H1 (cell line): Measurements from ENCODE around the gene IQCM. TPM values are rescaled to one million over a fixed set of nuclear protein-coding genes. Genes with fewer than 3 reads are reported as not detected.

ENCODE experiments used
- CTCF ChIA-PET: fragments of 300-600 bp; sonication (Branson Sonifier 250); formaldehyde crosslinking; loops from one replicate; lab custom pipeline; 2021; ENCODE audit not compliant: partially characterized antibody; lab: Charles Lee
- POLR2A ChIA-PET: fragments of 300-600 bp; sonication (Branson Sonifier 250); formaldehyde crosslinking; loops from one replicate; lab custom pipeline; 2021; ENCODE audit warnings: inconsistent platforms; ENCODE audit not compliant: partially characterized antibody; lab: Charles Lee
- DNase-seq, 2 experiments: peaks; one replicate each; pipeline versions ENCODE4 v3.0.0 to v3.0.0-alpha.2; 2010 to 2022; ENCODE audit warnings: low spot score in 2 of 2, low read depth in 1 of 2, mixed read lengths in 1 of 2
- FAIRE-seq: peaks from 2 replicates; lab custom pipeline; 2011; peaks lifted over from hg19 to GRCh38; lab: Jason Lieb, UNC
- H2AFZ ChIP-seq: 2 replicates; pipeline ENCODE4 v1.8.1; 2012; ENCODE audit warnings: low read length, inconsistent platforms
- H2AK5ac ChIP-seq: 2 replicates; pipeline ENCODE4 v1.6.1; 2013; ENCODE audit warnings: low read depth, low read length
- H2BK120ac ChIP-seq: replicated peaks from 2 replicates; pipeline ENCODE3; 2013; ENCODE audit warnings: low read depth, low read length, inconsistent platforms
- H2BK12ac ChIP-seq: 2 replicates; pipeline ENCODE4 v1.6.1; 2013; ENCODE audit warnings: low read depth, low read length
- H2BK15ac ChIP-seq: 2 replicates; pipeline ENCODE4 v1.6.1; 2013; ENCODE audit warnings: low read length
- H2BK20ac ChIP-seq: 2 replicates; pipeline ENCODE4 v1.6.1; 2013; ENCODE audit warnings: low read length
- H2BK5ac ChIP-seq: 2 replicates; pipeline ENCODE4 v1.6.1; 2013; ENCODE audit warnings: low read depth, low read length
- H3K14ac ChIP-seq: 2 replicates; pipeline ENCODE4 v1.6.1; 2013; ENCODE audit warnings: inconsistent platforms; ENCODE audit not compliant: insufficient read length
- H3K18ac ChIP-seq: 2 replicates; pipeline ENCODE4 v1.6.1; 2013; ENCODE audit warnings: low read length; ENCODE audit errors: extremely low read depth
- H3K23ac ChIP-seq: 2 replicates; pipeline ENCODE4 v1.6.1; 2013; ENCODE audit warnings: inconsistent platforms; ENCODE audit not compliant: insufficient read length
- H3K23me2 ChIP-seq: 2 replicates; pipeline ENCODE4 v1.6.1; 2013; ENCODE audit warnings: low read depth, low read length
- H3K27ac ChIP-seq: 2 replicates; pipeline ENCODE4 v1.6.1; 2011; ENCODE audit warnings: low read depth, low read length, inconsistent platforms
- H3K27me3 ChIP-seq, 4 experiments: replicated peaks in 1 of 4; 1 replicate in 1 of 4; 2 replicates in 3 of 4; pipeline versions ENCODE4 v1.6.1 to v1.8.1; 2011 to 2013; ENCODE audit warnings: low read length in 3 of 4, mild to moderate bottlenecking in 3 of 4, inconsistent platforms in 2 of 4, mixed read lengths in 2 of 4, moderate library complexity in 1 of 4; ENCODE audit not compliant: control insufficient read depth in 3 of 4, insufficient read depth in 3 of 4; ENCODE audit errors: extremely low read depth in 1 of 4
- H3K36me3 ChIP-seq, 4 experiments: 2 replicates each; pipeline versions ENCODE4 v1.6.1 to v1.8.1; 2011 to 2013; ENCODE audit warnings: mild to moderate bottlenecking in 4 of 4, low read length in 3 of 4, moderate library complexity in 2 of 4, control low read depth in 1 of 4, inconsistent platforms in 1 of 4; ENCODE audit not compliant: insufficient read depth in 4 of 4, control insufficient read depth in 2 of 4
- H3K4ac ChIP-seq: replicated peaks from 2 replicates; pipeline ENCODE3; 2013; ENCODE audit warnings: low read length, low read depth, mixed read lengths, inconsistent platforms; ENCODE audit not compliant: insufficient read length
- H3K4me1 ChIP-seq, 4 experiments: replicated peaks in 1 of 4; 1 replicate in 1 of 4; 2 replicates in 3 of 4; pipeline versions ENCODE4 v1.6.1 to v1.8.1; 2011 to 2013; ENCODE audit warnings: low read length in 3 of 4, inconsistent platforms in 2 of 4, mixed read lengths in 1 of 4; ENCODE audit not compliant: insufficient read depth in 4 of 4, control insufficient read depth in 3 of 4
- H3K4me2 ChIP-seq, 2 experiments: 2 replicates each; pipeline versions ENCODE4 v1.6.1 to v1.8.1; 2011 to 2013; ENCODE audit warnings: low read depth in 2 of 2, low read length in 2 of 2, control low read depth in 1 of 2, inconsistent platforms in 1 of 2, mild to moderate bottlenecking in 1 of 2; ENCODE audit not compliant: insufficient read depth in 1 of 2
- H3K4me3 ChIP-seq, 4 experiments: fragments of 200-600, 300-600 bp in 1 of 4; sonication (generic), shearing (Covaris generic), sonication (Bioruptor Twin) in 1 of 4; 2 replicates each; pipeline versions ENCODE4 v1.5.1 to v1.8.1; 2011 to 2016; ENCODE audit warnings: low read length in 4 of 4, low read depth in 3 of 4, control low read depth in 2 of 4, inconsistent platforms in 2 of 4, mild to moderate bottlenecking in 2 of 4, mixed read lengths in 1 of 4, moderate library complexity in 1 of 4; ENCODE audit not compliant: insufficient read depth in 2 of 4; ENCODE audit errors: extremely low read depth in 1 of 4
- H3K56ac ChIP-seq: replicated peaks from 2 replicates; pipeline ENCODE3; 2013; ENCODE audit warnings: low read depth, mild to moderate bottlenecking, mixed read lengths, low read length, inconsistent platforms; ENCODE audit not compliant: insufficient read length
- H3K79me1 ChIP-seq: 2 replicates; pipeline ENCODE4 v1.6.1; 2013; ENCODE audit warnings: low read depth, low read length, control low read depth
- H3K79me2 ChIP-seq, 2 experiments: 2 replicates each; pipeline versions ENCODE4 v1.6.1 to v1.8.1; 2012 to 2013; ENCODE audit warnings: low read length in 2 of 2, mild to moderate bottlenecking in 2 of 2, inconsistent platforms in 1 of 2; ENCODE audit not compliant: insufficient read depth in 2 of 2, control insufficient read depth in 1 of 2
- H3K9ac ChIP-seq, 4 experiments: replicated peaks in 1 of 4; 1 replicate in 1 of 4; 2 replicates in 3 of 4; pipeline versions ENCODE4 v1.6.1 to v1.8.1; 2011 to 2013; ENCODE audit warnings: low read depth in 3 of 4, low read length in 3 of 4, control low read depth in 2 of 4, mild to moderate bottlenecking in 2 of 4, moderate library complexity in 2 of 4, inconsistent platforms in 1 of 4; ENCODE audit errors: extremely low read depth in 1 of 4
- H3K9me3 ChIP-seq, 2 experiments: 2 replicates each; pipeline versions ENCODE4 v1.6.1 to v1.8.1; 2012 to 2013; ENCODE audit warnings: mild to moderate bottlenecking in 2 of 2, moderate library complexity in 2 of 2, control low read depth in 1 of 2, inconsistent platforms in 1 of 2, low read depth in 1 of 2, low read length in 1 of 2, mixed read lengths in 1 of 2; ENCODE audit not compliant: insufficient read depth in 2 of 2
- H4K20me1 ChIP-seq, 2 experiments: replicated peaks in 1 of 2; 2 replicates each; pipeline versions ENCODE3 to v1.8.1; 2011 to 2013; ENCODE audit warnings: inconsistent platforms in 2 of 2, low read length in 2 of 2, mild to moderate bottlenecking in 1 of 2; ENCODE audit not compliant: insufficient read depth in 2 of 2, control insufficient read depth in 1 of 2
- H4K5ac ChIP-seq: 2 replicates; pipeline ENCODE4 v1.6.1; 2013; ENCODE audit warnings: low read length, low read depth, mixed read lengths, inconsistent platforms; ENCODE audit not compliant: insufficient read length
- H4K8ac ChIP-seq: 2 replicates; pipeline ENCODE4 v1.8.0; 2013; ENCODE audit warnings: mild to moderate bottlenecking, moderate library complexity, low read length, inconsistent platforms; ENCODE audit not compliant: insufficient read depth; ENCODE audit errors: extremely low read depth
- H4K91ac ChIP-seq: replicated peaks from 2 replicates; pipeline ENCODE3; 2013; ENCODE audit warnings: low read length, mixed read lengths, inconsistent platforms; ENCODE audit not compliant: insufficient read length
- BCL11A ChIP-seq, 2 experiments: IDR thresholded peaks; one replicate each; pipeline ENCODE4 v1.6.1; 2011; ENCODE audit warnings: low read depth in 2 of 2, low read length in 2 of 2, mild to moderate bottlenecking in 2 of 2
- POU5F1 ChIP-seq: IDR thresholded peaks from 2 replicates; pipeline ENCODE4 v1.6.1; 2011; ENCODE audit warnings: low read depth, mild to moderate bottlenecking, low read length, moderate library complexity
- polyA plus RNA-seq, 7 experiments: library from polyadenylated mRNA; depleted of rRNA in 3 of 7; stranded (reverse) in 5 of 7; unstranded in 2 of 7; fragments of >200 nt in 5 of 7; fragments of 200-250 nt in 2 of 7; gene quantifications; 1 replicate in 5 of 7; 2 replicates in 1 of 7; 4 replicates in 1 of 7; pipeline versions ENCODE4 v1.2.1 to v1.2.3, GENCODE V29; 2011 to 2013; ENCODE audit warnings: missing spikeins in 2 of 7, mixed read lengths in 2 of 7
- total RNA-seq: library from RNA; stranded (reverse); fragmentation: NEBNext Ultra II Directional; extraction: Animal tissue kit (Norgen Biotek cat#: 25700); gene quantifications from 2 replicates; pipeline ENCODE4 v1.2.1, GENCODE V29; 2021

IQCM gene
- total and polyA plus RNA-seq, 2 of the 8 experiments (the other 6 are each of a cell fraction or from before 2014, with no cell fraction given), result not detected

DNA sequence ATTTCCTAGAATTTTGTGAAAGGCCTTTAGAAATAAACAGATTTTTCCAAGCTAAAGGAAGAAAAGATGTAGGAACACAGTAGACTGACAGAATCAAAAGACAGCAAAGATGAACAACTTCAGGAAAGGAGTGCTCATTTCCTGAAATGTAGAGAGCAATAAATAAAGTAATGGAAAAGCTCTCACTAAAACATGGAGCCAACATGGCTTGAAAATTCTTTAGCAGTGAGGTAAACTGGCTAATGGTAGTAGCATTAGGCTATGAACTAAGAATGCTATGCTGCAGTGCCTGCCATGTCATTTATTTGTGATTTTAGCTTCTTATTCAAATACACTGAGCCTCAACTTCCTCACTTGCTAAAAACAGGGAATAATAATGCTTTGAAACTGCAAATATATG is 108.7 kb downstream of the IQCM start:
- no peaks in the 10 kb centered on the region for H4K20me1 ChIP-seq
- H3K9ac ChIP-seq, result no peak overlapping the region
- no peak overlapping the region for H3K27ac ChIP-seq
- H3K23me2 ChIP-seq, result no peaks in the 10 kb centered on the region
- no peak overlapping the region for H2BK12ac ChIP-seq
- H4K5ac ChIP-seq, result no peak overlapping the region
- ChIA-PET CTCF (interaction anchor here (0.8 to 3.0 kb wide), 4 partner anchors 8 to 191 kb away, joined by 3 to 9 read pairs (median 3); no protein-coding TSS in a partner anchor), POLR2A (no interaction called here)
- H3K4me3 ChIP-seq, result no peak overlapping the region
- H2AFZ ChIP-seq, result peak overlapping the region; percentile 50; the same call in 1 of the 2 replicates
- no peaks in the 10 kb centered on the region for H3K27me3 ChIP-seq
- H4K8ac ChIP-seq, result no peak overlapping the region
- H3K18ac ChIP-seq, result no peak overlapping the region
- H3K56ac ChIP-seq, result no peak overlapping the region
- H3K36me3 ChIP-seq, result no peaks in the 10 kb centered on the region
- H2BK5ac ChIP-seq, result no peak overlapping the region
- no peak overlapping the region for H3K23ac ChIP-seq
- H2BK15ac ChIP-seq, result no peak overlapping the region
- no peak overlapping the region for H3K4me2 ChIP-seq
- FAIRE-seq (no peak), DNase-seq (no peak)
- no peaks in the 10 kb centered on the region for H3K9me3 ChIP-seq
- no peak overlapping the region for H3K4ac ChIP-seq
- no peaks in the 10 kb centered on the region for H3K79me2 ChIP-seq
- no peak overlapping the region for H4K91ac ChIP-seq
- H2BK20ac ChIP-seq, result no peak overlapping the region
- H2BK120ac ChIP-seq, result no peak overlapping the region
- no peaks in the 10 kb centered on the region for H3K4me1 ChIP-seq
- no peak for TF ChIP-seq POU5F1
- TF ChIP-seq BCL11A (IDR thresholded peaks at IDR 0.05; ENCODE audit: low read depth in 2 of 2, low read length in 2 of 2), result no peak
- H3K14ac ChIP-seq, result no peak overlapping the region
- H2AK5ac ChIP-seq, result no peak overlapping the region
- H3K79me1 ChIP-seq, result no peaks in the 10 kb centered on the region
